GM10266 (cell line): ENCODE measurements around the gene CNOT9.

Source experiments
- DNase-seq: peaks from one replicate; pipeline ENCODE4 v3.0.0; 2012; ENCODE audit errors: extremely low spot score
- TF ChIP-seq, protein P1 (sequence below): IDR thresholded peaks from 2 replicates; pipeline ENCODE4 v1.5.1; 2012; ENCODE audit warnings: mild to moderate bottlenecking, low read depth; ENCODE audit not compliant: control insufficient read depth, insufficient read depth; ENCODE audit errors: missing control alignments

CNOT9 gene

DNA sequence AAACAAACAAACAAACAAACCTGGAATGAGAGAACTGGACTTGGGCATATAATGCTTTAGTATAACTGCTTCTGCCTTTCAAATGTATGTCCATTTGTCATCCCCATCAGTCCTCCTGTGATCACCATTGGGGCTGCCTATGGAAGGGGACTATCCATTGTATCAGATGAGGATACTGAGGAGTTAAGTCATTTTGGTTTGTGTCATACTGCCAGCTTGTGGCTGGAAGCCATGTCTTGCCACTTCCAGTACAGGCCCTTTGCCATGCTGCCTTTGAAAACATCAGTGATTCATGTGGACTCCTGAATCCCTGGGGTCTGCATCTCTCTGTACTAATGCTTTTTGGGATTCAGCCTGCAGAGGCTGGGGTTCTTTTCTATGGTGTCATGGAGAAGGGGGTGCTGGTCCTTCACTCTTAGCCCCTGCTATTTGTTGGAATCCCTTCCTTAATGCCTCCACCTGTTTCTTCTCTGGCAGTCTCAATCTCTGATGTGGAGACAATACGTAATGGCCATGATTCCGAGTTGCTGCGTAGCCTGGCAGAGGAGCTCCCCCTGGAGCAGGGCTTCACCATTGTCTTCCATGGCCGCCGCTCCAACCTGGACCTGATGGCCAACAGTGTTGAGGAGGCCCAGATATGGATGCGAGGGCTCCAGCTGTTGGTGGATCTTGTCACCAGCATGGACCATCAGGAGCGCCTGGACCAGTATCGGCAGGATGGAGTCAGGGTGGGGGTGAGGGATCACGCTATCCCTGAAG is 49.6 kb downstream of the CNOT9 start:
- TF ChIP-seq, protein P1, sequence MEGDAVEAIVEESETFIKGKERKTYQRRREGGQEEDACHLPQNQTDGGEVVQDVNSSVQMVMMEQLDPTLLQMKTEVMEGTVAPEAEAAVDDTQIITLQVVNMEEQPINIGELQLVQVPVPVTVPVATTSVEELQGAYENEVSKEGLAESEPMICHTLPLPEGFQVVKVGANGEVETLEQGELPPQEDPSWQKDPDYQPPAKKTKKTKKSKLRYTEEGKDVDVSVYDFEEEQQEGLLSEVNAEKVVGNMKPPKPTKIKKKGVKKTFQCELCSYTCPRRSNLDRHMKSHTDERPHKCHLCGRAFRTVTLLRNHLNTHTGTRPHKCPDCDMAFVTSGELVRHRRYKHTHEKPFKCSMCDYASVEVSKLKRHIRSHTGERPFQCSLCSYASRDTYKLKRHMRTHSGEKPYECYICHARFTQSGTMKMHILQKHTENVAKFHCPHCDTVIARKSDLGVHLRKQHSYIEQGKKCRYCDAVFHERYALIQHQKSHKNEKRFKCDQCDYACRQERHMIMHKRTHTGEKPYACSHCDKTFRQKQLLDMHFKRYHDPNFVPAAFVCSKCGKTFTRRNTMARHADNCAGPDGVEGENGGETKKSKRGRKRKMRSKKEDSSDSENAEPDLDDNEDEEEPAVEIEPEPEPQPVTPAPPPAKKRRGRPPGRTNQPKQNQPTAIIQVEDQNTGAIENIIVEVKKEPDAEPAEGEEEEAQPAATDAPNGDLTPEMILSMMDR = peak; percentile 16
- DNase-seq = no peak

DNA sequence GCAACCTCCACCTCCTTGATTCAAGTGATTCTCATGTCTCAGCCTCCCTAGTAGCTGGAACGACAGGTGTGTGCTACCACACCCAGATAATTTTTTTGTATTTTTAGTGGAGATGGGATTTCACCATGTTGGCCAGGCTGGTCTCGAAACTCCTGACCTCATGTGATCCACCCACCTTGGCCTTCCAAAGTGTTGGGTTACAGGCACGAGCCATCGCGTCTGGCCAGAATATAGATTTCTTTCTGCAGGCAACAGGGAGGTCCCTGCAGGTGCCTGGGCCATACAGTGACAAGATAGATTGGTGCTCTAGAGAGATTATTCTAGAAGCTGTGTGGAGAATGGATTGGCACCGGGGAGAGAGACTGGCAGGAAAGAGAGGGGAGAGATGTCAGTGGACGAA is 52.4 kb downstream of the CNOT9 start:
- DNase-seq = no peak
- TF ChIP-seq, protein P1 = no peak

DNA sequence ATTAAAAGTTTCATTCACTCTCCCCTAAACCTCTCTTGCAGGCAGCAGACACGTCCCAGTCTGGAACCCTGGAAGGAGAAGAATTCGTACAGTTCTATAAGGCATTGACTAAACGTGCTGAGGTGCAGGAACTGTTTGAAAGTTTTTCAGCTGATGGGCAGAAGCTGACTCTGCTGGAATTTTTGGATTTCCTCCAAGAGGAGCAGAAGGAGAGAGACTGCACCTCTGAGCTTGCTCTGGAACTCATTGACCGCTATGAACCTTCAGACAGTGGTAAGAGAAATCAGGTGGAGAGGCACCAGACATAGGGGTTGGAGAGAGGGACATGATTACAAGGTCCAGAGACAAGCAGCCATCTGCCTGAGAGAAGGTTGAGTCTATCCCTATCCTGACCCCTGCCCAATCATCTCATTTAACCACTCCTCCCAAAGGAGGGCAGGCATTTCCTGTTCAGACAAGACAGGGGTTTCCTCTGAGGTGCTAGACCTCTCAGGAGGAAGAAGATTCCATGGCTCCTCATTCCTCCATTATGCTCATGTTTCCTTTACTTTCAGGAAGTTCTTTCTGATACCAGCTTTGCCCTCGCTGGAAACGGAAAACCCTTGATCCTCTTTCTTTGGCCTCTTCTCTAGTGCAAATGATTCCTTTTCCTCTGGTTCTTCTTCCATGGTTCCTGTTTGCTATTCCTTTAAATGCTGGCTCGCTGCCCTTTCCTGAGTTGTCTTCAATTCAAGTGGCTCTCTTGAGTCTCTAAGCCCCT is 54.1 kb downstream of the CNOT9 start:
- TF ChIP-seq, protein P1 = no peak
- no peak for DNase-seq

DNA sequence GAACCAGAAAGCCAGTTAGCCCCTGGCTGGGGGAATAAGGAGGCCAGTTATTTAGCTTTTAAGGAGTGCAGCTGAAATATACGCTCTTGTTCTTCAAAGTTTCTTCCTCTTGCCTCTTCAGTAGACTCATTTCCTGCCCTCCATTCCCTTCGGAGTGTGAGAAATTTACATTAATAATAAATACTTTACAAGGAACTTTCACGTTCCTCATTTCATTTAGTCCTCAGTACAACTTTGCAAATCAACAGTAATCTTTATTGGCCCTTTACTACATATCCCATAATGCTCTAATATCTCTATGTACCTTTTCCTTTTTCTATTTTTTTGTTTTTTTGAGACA is 54.7 kb downstream of the CNOT9 start:
- TF ChIP-seq, protein P1 = no peak
- no peak for DNase-seq

DNA sequence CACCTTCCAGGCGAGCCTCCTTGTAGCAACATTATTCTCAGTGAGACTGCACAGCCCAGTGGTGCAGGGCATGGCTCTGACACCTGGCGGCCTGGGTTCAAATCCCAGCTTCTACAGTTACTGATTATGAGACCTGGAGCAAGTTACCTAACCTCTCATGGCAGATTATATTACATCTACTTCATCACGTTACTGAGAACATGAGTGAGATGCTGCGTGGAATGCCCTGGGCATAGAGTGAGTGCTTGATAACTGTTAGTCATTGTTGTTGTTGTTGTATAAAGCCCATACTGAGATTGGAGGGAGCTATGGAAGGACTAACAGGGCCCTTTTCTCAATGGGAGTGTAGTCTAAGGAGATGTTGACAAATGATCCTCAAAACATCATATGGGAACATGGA is 57.7 kb downstream of the CNOT9 start:
- TF ChIP-seq, protein P1 = no peak
- no peak for DNase-seq

DNA sequence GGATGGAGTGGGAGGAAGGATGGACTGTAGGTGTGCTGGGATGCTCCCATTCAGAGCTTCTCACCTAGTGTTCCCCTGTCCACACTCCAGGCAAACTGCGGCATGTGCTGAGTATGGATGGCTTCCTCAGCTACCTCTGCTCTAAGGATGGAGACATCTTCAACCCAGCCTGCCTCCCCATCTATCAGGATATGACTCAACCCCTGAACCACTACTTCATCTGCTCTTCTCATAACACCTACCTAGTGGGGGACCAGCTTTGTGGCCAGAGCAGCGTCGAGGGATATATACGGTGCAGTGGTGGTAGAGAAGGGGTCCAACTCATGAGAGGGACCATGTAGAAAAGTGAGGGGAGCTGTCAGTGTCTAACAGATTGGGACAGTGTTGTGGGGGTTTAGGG is 59.3 kb downstream of the CNOT9 start:
- DNase-seq = no peak
- TF ChIP-seq, protein P1 = no peak

DNA sequence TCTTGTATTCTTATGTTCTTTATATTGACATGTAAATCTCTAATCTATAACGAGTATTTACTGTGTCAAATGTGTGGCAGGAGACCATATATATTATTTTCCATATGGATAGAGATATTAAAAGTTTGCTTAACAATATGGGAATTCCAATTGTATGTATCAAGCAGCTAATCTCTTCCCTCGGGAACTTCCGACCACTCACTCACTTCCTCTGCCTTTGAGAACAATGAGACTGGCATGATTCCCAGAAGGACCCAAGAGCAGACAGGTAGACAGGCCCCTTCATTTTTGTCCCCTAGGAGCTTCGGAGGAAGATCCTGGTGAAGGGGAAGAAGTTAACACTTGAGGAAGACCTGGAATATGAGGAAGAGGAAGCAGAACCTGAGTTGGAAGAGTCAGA is 63.2 kb downstream of the CNOT9 start:
- DNase-seq = no peak
- TF ChIP-seq, protein P1 = no peak
